NCI-H526 treated with DMSO at 0.1 percent for 48 hours (cell line): Measurements from ENCODE around the gene CACNA1S.

Source experiments
- DNase-seq: peaks from one replicate; lab custom pipeline; 2025; lab: John Stamatoyannopoulos, UW

Gene CACNA1S

GRCh38 chr1:201140235-201140940, 28.2 kb upstream of the CACNA1S start:
- DNase-seq: no peak

- no peak for DNase-seq
These were observed 27.5 kb upstream of the CACNA1S start for GRCh38 chr1:201139756-201140155.

GRCh38 chr1:201139306-201139705, 27.1 kb upstream of the CACNA1S start:
- DNase-seq: no peak

GRCh38 chr1:201138311-201138840, 26.1 kb upstream of the CACNA1S start:
- DNase-seq: no peak

- no peak for DNase-seq
These were observed 25.5 kb upstream of the CACNA1S start for GRCh38 chr1:201137579-201138310.

GRCh38 chr1:201137024-201137392, 24.8 kb upstream of the CACNA1S start:
- no peak for DNase-seq

- no peak for DNase-seq
These were observed 24.3 kb upstream of the CACNA1S start for GRCh38 chr1:201136355-201137023.

- no peak for DNase-seq
These were observed 22.2 kb upstream of the CACNA1S start for GRCh38 chr1:201134405-201134804.

- DNase-seq: no peak
These were observed 19.2 kb upstream of the CACNA1S start for GRCh38 chr1:201131398-201131797.

GRCh38 chr1:201128962-201129361, 16.7 kb upstream of the CACNA1S start:
- no peak for DNase-seq

- DNase-seq: no peak
These were observed 16.2 kb upstream of the CACNA1S start for GRCh38 chr1:201128476-201128875.

- DNase-seq: no peak
These were observed 15.7 kb upstream of the CACNA1S start for GRCh38 chr1:201127755-201128455.

GRCh38 chr1:201126832-201127754, 14.9 kb upstream of the CACNA1S start, which contains the start of gene ASCL5:
ASCL5 (minus strand) TSS chr1:201127184; CDS start chr1:201115372, 11,812 bp downstream.
- DNase-seq: no peak

GRCh38 chr1:201126463-201126831, 14.2 kb upstream of the CACNA1S start:
- DNase-seq: no peak

GRCh38 chr1:201125800-201126199, 13.6 kb upstream of the CACNA1S start:
- DNase-seq: no peak

GRCh38 chr1:201125019-201125418, 12.8 kb upstream of the CACNA1S start:
- no peak for DNase-seq

- no peak for DNase-seq
These were observed 11.6 kb upstream of the CACNA1S start for GRCh38 chr1:201123866-201124265.

- DNase-seq: no peak
These were observed 10.2 kb upstream of the CACNA1S start for GRCh38 chr1:201122321-201122957.

GRCh38 chr1:201119206-201120197, 7.3 kb upstream of the CACNA1S start:
- peak; percentile 6 for DNase-seq
